Measurements from ENCODE around the gene NBR1.
A peak's percentile ranks its signal among the peaks of the same experiment; 100 is the strongest.
"Not testable (repeated sequence)": the region's sequence is repeated elsewhere in the genome, so short reads cannot be mapped to it uniquely, and the experiment has no call there.

NBR1 gene

DNA sequence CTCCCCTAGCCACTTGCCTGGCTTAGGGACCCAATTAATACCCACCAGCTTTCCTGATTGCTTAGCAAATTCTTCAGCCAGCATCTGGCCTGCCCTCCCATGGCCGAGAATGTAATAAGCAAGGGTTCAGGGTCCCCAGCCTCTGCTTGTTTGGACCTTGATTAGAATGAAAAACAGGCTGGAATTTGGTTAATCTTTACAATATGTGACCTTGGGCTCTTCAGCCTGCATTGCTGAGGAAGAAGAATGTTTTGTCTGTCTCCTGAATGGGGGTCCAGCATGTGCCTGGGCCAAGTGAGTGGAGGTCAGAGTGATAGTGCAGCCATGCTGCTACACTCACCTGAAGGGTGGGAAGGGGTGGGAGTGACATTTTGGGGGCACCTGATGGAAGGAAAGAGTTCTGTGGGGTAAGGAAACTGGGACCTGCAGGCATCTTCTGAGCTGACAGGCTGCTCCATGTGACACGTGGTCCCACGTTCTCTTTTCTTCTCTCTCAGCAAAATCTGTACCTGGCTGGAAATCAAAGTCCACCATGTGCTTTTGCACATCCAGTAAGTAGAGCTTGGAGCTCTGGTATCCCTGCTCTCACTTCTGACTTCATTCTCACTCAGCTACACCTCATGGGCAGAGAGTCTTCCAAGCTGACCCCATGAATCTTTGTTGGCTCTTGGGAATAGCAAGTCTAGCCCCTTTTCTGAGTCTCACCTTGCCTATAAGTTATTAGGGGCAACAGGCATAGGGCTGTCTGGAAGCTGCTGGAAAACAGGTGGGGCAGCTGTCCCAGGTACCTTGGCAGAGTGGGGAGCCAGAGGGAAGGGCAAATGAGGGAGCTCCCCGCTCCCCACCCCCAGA lies 46.0 kb downstream of the NBR1 start:
- DNase-seq, result no peak

DNA sequence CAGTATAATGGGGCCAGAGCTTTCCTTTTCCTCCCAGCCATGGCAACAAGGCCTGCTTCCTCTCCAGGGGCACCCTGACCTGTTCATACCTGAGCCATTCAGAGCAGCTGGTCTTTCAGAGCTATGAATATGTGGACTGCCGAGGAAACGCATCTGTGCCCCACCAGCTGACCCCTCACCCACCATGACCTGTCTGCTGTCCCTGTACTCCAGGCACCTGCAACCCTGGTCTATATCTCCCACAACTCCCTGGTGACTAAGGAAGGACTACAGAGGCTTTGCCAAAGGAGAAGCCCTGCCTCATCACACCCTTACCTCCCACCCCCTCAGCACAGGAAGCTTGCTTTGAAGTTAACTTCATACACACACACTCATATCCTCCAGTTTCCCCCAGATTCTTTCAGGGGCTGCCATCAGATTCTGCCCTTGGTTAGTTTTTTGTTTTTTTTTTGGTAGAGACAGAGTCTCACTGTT lies 46.6 kb downstream of the NBR1 start:
- no peak for DNase-seq

DNA sequence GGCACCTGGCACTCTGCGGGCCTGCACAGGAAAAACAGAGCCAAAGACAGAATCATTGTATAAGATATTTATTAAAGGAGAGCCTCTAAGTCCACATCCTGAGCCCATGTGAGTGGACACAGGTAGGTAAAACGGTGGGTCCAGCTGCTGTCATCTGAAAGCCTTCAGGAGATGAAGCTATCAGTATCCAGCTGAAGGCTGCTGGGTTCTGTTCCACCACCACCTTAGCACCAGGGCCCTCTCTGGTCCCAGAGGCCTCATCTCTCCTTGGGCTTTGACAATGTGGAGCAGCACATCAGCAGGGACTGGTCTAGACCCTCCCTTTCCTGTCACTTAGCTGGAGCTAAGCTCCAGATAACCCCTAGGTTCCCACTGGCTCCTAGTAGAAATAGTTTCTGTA lies 48.0 kb downstream of the NBR1 start:
- DNase-seq, result no peak

DNA sequence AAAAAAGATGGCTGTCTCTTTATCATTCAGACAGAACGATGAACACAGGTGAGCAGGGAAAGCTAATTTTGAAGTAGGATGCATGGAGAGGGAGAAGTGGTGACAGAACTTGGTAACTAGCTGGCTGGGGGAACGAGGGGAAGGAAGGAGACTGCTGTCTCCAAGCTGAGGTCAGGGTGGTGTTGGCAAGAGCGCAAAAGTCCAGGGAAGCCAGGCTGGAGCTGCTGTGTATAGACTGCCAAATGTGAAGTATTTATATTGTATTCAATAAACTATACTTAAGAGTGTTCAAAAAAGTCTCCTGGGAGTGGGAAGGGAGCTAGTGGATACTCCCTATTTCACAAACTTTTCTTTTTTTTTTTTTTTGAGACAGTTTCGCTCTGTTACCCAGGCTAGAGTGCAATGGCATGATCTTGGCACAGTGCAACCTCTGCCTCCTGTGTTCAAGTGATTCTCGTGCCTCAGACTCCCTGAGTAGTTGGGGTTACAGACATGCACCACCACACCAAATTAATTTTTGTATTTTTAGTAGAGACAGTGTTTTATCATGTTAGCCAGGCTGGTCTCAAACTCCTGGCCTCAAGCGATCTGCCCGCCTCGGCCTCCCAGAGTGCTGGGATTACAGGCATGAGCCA lies 48.8 kb downstream of the NBR1 start:
- no peak for DNase-seq

DNA sequence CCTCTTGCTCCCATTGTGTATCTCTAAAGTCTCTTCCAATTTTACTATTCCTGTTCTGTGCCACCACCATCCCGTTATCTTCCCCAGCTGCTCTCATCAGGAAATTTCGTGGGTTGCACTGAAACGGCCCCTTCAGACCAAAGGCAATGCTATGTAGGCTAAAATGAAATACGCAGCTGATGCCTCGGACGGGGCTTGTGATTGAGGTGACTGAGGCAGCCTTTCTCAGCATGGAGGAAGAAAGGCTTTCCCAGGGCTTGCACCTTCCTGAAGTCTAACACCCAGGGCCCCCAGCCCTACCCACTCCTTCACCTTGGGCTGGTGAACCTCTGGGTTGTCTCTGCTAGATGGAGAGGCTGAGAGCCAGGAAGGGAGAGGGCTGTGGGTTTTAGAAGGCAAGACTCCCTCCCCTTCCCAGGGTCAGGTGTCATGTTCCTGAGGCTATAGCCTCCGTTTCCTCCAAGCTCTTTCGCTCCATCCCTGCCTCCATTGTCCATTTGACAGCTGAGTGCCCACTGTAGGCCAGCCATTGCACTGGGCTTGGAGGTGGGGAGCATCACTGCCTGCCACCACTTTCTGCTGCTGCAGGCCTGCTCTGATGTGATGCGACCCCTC lies 49.6 kb downstream of the NBR1 start:
- DNase-seq, result no peak

DNA sequence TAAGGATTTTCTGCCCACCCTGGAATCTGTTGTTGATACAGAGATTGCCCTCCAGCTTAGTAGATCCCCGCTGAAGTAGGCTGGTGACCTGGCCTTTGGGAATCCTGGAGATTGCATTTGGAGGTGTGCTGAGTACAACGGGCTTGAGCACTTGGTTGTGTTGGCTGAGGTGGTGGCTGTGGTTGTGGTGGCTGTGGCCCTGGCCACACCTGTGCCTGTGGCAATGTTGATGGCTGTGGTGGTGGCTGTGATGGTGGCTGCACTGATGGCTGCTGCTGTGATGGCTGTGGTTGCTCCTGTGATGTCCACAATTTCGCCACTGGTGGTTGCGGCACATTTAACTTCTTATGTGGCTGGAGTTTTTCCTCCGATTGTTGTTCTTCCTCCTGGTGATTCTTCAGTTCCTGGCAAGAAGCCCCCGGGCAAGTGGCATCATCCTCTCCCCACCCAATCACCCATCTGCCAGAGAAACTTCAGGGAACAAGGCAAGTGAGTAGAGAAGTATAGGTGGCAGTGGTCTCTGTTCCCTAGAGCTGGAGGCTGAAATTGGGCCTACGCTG lies 53.2 kb downstream of the NBR1 start:
- DNase-seq, result no peak

DNA sequence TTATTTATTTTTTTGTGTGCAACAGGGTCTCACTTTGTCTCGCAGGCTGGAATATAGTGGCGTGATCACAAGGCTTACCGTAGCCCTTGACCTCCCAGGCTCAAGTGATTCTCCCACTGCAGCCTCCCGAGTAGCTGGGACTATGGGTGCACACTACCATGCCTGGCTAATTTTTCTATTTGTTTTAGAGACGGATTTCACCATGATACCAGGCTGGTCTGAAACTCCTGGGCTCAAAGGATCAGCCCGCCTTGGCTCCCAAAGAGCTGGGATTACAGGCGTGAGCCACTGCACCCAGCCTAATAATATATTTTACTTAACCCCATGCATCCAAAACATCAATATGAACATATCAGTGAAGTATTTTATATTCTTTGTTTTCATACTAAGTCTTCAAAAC lies 55.4 kb downstream of the NBR1 start:
- DNase-seq, result no peak

DNA sequence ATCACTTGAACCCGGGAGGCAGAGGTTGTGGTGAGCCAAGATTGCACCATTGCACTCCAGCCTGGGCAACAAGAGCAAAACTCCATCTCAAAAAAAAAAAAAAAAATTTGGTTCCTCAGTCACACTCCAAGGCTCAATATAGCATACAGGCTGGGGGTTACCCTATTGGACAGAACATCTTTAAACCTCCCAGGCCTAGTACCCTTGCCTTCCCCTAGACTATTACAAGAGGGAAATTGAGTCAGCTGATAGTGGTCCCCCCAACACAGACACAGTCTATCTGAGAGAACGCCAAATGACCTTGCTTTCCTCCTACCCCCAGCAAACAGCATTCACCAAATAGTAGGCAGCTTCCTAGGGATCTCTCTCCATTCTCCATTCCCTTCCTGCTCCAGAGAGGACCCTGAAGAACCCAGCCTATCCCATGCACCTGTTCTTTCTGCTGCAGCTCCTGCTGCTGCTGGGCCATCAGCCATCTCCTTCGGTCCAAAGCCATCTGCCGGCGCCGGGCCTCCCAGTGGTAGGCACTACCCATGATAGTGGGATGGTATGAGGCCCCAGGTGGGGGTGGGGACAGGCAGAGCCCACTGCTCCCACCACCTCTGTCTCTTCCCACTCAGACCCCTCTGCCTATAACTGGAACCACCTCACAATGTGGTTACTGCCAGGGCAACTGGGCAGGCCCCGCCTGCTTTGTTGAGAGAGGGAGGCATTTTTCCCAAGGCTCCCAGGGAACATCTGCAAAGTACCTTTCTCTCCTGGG lies 57.2 kb downstream of the NBR1 start, which contains the start of gene CCDC200:
TSS of gene CCDC200 (minus strand) at position 604 of the 763 bp plus-strand sequence. CDS start at position 535, 69 bp downstream.
- not testable (repeated sequence) for DNase-seq

DNA sequence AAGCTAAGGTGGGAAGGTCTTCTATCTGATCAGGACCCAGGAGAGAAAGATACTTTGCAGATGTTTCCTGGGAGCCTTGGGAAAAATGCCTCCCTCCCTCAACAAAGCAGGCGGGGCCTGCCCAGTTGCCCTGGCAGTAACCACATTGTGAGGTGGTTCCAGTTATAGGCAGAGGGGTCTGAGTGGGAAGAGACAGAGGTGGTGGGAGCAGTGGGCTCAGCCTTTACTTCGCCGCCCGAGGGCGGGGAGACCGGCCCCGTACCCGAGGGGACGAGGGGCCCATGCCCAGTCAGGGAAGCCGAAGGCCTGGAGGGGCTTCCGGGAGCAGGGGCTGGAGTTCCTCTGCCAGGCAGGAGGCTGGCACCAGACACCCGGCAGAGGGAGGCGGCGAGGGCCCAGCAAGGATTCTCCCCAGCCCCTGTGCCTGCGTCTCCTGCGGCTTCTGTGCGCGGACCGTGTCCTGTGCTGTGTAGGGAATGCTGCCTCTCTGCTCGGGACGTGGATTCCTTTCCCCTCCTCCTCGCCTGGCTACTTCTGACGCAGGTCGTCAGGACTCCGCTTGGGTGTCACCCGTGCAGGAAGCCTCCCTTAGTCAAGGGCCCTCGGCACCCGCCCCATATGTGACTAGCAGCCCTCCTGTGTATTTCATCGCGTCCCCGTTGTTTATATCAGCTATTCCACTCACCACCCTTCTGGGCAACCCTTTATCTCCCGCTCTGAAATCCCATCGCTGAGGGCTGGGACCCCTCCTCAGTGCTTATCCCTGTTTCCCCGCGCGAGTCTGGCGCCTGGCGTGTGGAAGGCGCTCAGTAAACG lies 60.4 kb downstream of the NBR1 start:
- not testable (repeated sequence) for DNase-seq

DNA sequence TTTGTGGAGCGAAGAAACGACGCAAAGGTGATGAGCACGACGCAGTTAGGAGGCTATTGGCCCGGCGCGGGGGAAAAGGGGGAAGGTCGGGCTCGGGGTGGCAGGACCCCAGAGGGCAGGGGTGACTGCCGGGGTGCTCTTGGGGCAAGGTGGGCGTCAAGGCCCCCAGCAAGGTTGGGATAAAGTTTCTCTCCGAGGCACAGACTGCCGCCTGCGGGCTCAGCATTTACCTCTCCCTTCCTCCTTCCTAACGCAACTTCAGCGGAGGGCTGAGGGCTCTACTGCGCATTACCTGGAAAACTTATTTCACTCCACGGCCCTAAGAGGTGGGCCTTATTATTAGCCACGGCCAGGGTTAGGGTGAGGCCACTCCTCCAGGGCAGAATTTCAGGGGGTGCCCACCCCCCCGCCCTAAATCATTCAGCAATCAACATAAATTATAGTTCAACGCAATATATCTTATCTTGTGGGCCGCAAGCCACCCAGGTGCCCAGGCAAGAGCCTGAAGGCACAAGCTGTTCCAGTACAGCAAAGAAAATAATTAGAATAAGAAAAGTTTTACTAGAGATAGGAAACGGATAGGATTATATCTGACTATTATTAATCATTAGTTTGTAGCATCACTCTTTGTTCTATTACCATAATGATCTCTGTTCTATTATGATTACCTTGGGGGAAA lies 61.1 kb downstream of the NBR1 start:
- DNase-seq, result peak in 1 of 2 donors; percentile 35

DNA sequence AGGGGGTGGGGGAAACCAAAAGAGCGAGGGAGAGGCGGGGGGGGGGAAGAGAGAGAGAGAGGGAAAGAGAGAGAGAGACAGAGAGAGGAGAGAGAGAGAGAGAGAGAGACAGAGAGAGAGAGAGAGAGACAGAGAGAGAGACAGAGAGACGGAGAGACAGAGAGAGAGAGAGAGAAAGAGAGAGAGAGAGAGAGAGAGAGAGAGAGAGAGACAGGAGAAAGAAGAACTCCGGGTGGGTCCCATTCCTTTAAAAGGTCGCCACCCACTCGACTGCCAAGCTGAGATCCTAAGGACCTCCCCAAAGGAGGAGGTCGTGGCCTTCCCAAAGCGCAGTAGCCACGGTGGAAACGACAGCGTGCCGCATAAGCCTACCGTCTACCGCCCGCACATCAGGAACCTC lies 62.2 kb downstream of the NBR1 start:
- not testable (repeated sequence) for DNase-seq

DNA sequence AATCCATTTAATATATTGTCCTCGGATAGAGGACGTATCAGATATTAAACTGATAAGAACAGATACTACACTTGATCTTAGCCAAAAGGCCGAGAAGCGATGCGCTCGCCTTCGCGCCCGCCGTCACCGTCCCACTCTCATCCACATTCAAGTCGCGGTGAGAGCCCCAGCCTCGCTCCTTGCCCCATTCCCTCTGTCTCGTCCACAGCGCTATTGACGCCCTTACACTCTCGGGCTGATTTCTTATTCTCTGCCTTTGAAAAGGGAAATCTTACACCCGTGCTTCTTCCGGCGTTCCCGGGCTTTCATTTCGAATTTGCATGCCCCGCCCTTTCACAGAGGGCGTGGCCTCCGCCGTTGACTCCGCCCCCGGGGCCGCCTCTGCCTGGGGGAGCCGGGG lies 62.9 kb downstream of the NBR1 start, which contains the start of gene RNU2-1:
TSS of gene RNU2-1 (minus strand) at position 101 of the 400 bp plus-strand sequence.
- not testable (repeated sequence) for DNase-seq

DNA sequence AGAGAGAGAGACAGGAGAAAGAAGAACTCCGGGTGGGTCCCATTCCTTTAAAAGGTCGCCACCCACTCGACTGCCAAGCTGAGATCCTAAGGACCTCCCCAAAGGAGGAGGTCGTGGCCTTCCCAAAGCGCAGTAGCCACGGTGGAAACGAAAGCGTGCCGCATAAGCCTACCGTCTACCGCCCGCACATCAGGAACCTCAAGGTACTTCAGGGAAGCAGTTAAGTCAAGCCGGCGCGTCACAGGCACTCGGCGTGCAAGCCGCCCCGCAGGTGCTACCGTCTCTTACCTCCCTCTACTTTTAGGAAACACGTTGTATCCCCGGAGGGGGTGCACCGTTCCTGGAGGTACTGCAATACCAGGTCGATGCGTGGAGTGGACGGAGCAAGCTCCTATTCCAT lies 68.6 kb downstream of the NBR1 start:
- not testable (repeated sequence) for DNase-seq

DNA sequence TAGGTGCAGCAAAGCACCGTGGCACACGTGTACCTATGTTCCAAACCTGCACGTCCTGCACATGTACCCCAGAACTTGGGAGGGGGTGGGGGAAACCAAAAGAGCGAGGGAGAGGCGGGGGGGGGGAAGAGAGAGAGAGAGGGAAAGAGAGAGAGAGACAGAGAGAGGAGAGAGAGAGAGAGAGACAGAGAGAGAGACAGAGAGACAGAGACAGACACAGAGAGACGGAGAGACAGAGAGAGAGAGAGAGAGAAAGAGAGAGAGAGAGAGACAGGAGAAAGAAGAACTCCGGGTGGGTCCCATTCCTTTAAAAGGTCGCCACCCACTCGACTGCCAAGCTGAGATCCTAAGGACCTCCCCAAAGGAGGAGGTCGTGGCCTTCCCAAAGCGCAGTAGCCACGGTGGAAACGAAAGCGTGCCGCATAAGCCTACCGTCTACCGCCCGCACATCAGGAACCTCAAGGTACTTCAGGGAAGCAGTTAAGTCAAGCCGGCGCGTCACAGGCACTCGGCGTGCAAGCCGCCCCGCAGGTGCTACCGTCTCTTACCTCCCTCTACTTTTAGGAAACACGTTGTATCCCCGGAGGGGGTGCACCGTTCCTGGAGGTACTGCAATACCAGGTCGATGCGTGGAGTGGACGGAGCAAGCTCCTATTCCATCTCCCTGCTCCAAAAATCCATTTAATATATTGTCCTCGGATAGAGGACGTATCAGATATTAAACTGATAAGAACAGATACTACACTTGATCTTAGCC lies 69.8 kb downstream of the NBR1 start:
- DNase-seq, result not testable (repeated sequence)

DNA sequence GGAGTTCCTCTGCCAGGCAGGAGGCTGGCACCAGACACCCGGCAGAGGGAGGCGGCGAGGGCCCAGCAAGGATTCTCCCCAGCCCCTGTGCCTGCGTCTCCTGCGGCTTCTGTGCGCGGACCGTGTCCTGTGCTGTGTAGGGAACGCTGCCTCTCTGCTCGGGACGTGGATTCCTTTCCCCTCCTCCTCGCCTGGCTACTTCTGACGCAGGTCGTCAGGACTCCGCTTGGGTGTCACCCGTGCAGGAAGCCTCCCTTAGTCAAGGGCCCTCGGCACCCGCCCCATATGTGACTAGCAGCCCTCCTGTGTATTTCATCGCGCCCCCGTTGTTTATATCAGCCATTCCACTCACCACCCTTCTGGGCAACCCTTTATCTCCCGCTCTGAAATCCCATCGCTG lies 75.4 kb downstream of the NBR1 start:
- DNase-seq, result not testable (repeated sequence)
